Esophagus squamous epithelium (tissue), 4 donors: Measurements from ENCODE around the gene DAG1.

Source experiments
- CTCF ChIP-seq, 6 experiments: fragments of 450-650 bp in 4 of 6; fragments of 200-600 bp in 2 of 6; sonication (generic) in 2 of 6; IDR thresholded peaks; one replicate each; pipeline ENCODE4 v1.5.1; 2016 to 2019; ENCODE audit warnings: antibody characterized with exemption in 6 of 6, mild to moderate bottlenecking in 4 of 6, moderate library complexity in 4 of 6
- POLR2A ChIP-seq, 4 donors: fragments of 450-650 bp; IDR thresholded peaks; one replicate each; pipeline ENCODE4 v1.6.1; 2017; ENCODE audit warnings: antibody characterized with exemption in 4 of 4, mild to moderate bottlenecking in 4 of 4, moderate library complexity in 3 of 4

DNA sequence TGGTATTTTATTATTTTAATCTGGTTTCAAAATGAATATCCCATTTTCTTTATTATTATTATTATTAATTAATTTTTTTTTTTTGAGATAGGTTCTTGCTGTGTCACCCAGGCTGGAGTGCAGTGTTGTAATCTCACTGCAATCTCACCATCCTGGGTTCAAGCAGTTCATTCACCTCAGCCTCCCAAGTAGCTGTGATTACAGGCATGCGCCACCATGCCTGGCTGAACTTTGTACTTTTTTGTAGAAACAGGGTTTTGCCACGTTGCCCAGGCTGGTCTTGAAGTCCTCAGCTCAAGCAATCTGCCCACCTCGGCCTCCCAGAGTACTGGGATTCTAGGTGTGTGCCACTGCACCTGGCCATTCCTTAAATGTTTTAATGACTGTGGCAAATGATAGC lies 28.6 kb downstream of the DAG1 start:
- TF ChIP-seq CTCF (IDR thresholded peaks at IDR 0.05) = no peak
- no peak for TF ChIP-seq POLR2A (IDR thresholded peaks at IDR 0.05)
